ENCODE data around the gene GPD1L.
"Not testable (repeated sequence)": the region's sequence is repeated elsewhere in the genome, so short reads cannot be mapped to it uniquely, and the experiment has no call there.

Gene GPD1L

DNA sequence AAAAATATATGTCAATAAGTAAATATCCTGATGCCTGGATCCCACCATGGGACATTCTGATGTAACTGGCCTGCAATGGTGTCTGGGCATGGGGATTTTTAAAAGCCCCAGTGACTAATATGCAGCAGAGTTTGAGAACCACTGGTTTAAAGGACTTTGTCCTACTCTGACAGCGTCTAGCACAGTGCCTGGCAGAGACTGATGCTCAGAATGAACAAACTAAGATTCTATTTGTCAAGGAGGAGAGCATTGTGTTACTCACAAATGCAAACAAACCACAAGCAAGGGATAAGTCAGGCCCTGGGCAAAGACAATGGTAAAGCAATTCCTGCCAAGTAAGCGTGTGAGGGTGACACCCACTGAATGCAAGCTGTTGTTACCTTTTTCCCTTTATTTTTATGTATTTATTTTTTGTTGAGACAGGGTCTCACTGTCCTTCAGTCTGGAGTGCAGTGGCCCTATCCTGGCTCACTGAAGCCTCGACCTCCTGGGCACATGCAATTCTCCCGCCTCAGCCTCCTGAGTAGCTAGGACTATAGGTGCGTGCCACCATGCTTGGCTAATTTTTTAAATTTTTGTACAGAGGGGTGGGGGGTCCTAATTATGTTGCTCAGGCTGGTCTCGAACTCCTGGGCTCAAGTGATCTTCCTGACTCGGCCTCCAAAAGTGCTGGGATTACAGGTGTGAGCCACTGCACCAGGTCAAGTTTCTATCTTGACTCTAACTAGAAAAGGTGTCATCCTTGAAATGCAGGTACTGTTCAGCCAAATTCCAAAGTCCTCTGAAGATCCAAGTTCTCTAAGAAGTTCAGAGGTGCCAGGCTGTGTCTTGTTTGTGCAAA lies 909 bp upstream of the GPD1L start:
- DNase-seq, result no peak

DNA sequence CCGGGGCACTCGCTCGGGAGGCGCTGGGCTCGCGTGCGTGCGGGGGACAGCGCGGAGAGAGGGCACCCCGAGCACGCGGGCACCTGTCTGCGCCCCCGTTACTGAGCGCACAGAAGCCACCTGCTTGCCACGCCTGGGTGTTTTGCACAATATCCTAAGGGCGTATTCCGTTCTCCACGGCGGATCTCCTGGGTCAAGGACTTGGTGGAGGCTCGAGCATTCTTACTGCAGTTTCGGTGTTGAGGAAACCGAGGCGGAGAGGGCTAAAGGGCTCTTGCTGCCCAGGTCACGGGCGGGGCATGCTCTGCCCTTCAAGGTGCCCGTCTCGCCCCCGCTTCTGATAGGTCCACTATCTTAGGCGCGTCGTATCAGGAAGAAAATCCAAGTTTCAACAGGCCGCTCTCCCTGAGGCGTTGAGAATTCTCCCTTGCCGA lies 526 bp downstream of the GPD1L start:
- DNase-seq, result peak in 17 of 58 donors; percentile 14 to 59 (median 40)

DNA sequence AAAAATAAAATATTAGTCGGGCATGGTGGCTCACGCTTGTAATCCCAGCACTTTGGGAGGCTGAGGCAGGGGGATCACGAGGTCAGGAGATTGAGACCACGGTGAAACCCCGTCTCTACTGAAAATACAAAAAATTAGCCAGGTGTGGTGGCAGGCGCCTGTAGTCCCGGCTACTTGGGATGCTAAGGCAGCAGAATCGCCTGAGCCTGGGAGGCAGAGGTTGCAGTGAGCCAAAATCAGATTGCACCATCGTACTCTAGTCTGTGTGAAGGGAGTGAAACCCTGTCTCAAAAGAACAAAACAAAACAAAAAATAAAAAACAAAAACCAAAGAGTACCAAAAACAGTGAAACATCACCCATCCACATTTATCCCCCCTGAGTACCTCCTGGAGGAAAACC lies 1.8 kb downstream of the GPD1L start:
- not testable (repeated sequence) for DNase-seq

DNA sequence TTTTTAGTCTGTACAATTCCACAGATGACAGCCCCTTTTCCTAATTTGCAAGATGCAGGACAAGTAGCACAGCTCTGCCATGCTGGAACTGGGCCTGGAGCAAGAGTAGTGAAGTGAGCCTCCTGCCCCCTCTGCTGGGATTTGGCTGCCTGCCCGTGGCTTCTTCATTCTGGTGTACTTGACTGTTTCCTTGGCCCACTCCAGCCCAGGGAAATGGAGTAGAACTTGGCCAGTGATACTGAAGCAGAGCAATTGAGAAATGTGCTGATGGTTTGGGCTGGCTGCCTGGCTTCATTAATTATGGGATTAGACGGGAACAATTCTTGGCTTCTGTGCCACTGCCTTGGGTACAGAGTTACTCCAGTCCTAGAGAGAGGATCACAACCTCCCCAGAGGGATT lies 2.8 kb downstream of the GPD1L start:
- DNase-seq, result peak; percentile 11 to 95 (median 80)

DNA sequence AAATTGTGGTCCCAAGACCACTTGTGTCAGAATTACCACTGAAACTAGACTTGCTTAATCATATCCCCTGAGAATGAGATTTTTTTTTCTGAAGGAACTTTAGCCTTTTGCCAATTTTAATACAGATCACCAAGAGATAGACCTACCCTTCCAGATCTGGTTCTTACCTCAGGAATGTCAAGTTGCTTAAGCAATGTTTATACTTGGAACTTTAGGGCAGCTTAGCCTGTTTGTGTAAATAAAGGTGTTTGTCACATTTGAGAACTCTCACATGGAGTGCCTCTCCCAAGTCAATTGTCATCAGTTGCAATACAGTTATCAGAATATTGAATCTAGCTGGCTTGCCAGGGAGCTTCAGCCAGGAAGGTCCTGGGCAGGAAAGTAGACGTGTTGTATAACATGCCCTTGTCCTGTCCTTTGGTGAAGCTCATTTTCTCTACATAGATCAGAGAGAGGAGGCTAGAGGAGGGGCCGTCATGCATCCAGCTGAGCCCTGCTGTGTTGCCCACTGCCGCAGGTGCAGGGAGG lies 3.9 kb downstream of the GPD1L start:
- DNase-seq, result no peak

DNA sequence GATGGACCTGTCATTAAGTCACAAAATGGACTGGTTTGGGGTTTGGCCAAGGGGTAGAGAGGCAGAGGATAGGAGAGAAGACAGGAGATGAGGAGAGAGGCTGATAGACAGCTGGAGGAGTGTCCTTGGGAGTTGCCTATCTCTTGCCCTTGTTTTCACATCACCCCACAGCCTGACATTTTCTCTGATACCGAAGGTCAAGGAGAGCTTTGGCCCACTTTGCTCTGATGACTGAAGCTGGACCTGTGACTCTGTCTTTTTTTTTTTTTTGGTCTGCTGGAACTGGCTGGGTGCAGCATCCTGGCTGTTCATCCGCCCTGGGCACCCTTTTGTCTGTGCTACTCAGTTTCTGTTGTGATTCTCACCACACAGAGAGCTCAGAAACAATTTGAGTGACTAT lies 5.1 kb downstream of the GPD1L start:
- DNase-seq, result no peak

DNA sequence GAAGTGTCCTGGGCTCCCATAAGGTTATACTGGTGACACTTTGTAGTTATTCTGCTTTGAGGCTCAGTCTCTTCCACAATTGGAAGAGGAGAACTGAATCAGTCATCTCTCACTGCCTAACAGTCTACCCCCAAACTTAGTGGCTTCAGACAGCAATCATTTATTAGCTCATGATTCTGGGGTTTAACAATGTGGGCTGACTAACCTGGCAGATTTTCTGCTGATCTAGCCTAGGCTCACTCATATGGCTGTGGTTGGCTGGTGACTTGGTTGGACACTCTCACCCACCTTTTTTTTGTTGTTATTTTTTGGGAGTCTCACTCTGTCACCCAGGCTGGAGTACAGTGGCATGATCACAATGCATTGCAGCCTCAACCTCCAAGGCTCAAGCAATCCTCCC lies 7.1 kb downstream of the GPD1L start:
- no peak for DNase-seq

DNA sequence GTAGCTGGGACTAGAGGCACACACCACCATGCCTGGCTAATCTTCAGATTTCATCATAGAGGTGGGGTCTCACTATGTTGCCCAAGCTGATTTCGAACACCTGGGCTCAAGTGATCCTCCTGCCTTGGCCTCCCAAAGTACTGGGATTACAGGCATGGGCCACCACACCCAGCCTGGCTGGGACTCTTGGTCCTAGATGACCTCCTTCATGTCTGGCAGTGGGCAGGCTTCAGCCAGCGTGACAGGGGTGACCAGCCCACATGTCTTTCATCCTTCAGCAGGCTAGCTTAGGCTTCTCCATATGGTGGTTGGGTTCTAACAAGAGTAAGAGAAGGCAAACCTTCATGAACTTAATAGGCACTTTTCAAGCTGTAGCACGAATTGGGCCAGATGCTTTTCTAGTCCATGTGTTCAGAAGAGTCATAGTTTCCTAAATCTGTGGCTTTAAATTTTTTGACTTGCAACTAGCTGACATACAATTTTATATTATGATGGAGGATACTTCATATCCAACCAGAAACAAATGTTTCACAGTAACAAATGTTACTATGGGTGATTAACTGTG lies 7.6 kb downstream of the GPD1L start:
- DNase-seq, result no peak

DNA sequence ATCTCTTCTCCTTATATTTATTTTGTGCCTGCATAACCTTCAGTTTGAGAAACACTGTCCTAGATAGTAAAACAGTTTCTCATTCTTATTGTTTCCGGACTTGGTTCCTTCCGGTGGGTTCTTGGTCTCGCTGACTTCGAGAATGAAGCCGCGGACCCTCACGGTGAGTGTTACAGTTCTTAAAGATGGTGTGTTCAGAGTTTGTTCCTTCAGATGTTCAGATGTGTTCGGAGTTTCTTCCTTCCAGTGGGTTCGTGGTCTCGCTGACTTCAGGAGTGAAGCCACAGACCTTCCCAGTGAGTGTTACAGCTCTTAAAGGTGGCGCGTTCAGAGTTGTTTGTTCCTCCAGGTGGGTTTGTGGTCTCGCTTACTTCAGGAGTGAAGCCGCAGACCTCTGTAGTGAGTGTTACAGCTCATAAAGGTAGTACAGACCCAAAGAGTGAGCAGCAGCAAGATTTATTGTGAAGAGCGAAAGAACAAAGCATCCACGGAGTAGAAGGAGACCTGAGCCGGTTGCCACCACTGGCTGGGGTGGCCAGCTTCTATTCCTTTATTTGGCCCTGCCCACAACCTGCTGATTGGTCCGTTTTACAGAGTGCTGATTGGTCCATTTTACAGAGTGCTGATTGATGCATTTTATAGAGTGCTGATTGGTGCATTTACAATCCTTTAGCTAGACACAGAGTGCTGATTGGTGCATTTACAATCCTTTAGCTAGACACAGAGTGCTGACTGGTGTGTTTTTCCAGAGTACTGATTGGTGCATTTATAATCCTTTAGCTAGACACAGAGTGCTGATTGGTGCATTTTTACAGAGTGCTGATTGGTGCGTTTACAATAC lies 8.3 kb downstream of the GPD1L start:
- not testable (repeated sequence) for DNase-seq

DNA sequence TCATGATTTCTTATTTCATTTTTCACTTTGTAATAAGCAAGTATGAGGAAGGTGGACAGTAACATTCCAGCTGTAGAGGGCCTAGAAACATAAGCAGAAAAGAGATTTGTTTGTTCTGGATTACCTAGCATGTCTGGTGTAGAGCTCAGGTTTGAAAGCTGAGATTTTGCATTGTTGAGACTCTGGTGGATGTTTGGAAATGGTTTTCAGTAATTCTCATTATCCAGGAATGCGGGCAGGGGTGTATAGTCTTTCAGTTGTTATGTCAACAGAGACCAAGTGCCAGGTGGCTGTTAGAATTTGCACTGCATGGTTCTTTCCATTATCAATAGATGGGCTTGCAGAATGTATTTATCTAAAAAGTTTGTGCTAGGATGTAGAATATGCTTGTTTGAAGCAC lies 10.9 kb downstream of the GPD1L start:
- DNase-seq, result no peak

DNA sequence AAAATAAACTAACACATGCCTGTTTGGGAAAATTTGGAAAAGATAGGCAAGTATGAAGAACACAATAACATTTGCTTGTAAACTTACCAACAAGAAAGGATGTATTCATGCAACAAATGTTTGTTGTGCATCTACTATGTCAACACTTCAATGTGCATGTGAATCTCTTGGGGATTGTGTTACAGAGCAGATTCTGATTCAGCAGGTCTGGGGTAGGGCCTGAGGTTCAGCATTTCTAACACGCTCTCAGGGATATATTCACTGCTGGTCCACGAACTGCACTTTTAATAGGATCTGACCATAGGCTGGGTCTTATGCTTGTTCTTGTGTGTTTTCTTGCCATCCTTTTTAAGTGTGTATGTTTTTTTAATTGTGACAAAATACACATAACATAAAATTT lies 11.8 kb downstream of the GPD1L start:
- DNase-seq, result no peak

DNA sequence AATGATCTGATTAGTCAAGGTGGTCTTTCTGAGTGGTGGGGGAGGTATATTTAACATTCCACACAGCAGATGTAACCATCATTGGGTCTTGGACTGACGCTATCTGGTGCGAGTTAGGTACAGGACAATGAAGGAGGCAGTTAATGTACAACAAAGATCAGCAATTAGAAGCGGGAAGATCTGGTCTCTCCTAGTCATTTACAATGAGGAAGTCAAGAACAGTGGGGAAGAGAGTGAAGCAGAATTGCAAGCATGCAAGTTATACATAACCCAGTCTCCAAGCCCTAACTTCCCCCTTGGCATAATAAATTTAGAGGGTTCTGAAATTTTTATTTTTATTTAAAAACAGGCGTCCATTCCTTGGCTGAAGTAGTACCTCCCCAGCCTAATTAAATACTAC lies 14.1 kb downstream of the GPD1L start:
- DNase-seq, result no peak

DNA sequence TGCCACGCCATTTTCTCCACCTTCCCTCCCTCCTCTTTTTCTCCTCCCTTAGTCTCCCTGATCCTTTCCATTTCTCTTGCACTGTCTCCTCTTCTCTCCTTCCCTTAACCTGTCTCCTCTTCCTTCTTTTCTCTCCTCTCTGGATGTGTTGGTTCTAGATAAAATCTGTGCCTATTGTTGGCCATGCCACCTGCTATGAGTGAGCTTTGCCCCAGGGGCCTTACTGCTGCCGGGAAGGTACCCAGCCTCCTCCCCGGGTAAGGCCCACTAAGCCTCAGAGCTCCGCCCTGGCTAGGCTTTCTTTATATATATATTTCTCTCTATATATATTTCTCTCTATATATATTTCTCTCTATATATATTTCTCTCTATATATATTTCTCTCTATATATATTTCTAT lies 14.7 kb downstream of the GPD1L start:
- DNase-seq, result no peak

DNA sequence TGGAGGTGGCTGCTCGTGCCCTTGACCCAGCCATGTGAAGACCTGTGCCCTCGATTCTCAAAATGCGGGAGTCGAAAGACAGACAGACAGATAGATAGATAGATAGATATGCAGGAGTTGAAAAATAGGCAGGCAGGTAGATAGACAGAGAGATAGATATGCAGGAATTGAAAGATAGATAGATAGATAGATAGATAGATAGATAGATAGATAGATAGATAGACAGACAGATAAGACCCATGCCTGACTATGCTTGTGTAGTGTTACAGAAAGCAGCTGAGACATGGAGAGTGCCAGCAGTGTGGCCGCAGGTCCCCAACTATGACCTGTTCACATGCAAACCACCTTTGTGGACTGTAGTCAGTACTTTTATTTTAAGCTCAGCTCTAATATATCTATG lies 17.2 kb downstream of the GPD1L start:
- DNase-seq, result no peak

DNA sequence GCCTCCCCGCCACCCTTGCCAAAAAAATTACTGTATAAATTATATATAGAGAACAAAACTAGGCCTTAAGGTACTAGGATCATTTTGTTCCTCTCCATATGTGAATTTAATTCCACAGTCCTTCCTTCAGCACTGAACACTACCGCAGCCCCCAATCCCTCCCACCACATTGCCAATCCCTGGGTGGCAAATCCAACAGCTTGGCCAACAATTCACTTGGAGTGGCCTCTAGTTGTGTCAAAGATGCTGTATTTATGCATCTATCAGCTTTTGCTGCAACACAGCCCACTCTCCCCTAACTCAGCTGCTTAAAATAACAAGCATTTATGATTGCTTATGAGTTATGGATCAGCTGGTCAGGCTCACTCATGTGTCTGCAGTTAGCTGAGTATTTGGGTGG lies 18.6 kb downstream of the GPD1L start:
- DNase-seq, result peak in 19 of 58 donors; percentile 6 to 74 (median 33)

DNA sequence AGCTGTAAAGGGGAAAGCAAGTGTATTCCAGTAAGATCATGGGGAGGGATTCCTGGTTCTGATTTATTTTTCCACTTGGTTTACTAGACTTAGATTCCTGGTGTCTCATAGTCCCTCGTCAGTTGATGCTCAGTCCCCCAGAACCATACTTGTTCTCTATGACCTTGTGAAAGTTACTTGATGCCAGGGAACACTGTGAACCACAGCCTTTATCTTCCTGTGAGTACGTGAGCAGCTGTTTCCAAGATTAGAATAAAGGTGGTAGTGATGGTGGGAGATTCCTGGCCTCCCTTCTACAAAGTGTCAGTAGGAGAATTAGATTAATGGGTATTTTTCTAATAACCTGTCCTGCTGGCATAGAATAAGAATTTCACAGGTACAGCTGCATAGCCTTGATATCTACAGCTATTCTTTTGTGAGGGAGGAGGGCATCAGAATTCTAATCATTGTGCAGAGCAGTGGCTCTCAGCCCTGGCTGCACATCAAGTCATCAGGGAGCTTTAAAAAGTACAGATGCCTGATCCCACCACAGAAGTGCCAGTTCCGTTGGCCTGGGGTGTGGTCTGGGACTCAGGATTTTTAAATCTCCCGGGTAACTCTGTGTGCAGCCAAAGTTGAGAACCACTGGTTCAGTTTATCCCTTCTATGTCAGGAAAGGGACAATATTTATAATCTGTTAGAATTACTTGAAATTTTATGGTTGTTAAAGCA lies 20.0 kb downstream of the GPD1L start:
- DNase-seq, result no peak

DNA sequence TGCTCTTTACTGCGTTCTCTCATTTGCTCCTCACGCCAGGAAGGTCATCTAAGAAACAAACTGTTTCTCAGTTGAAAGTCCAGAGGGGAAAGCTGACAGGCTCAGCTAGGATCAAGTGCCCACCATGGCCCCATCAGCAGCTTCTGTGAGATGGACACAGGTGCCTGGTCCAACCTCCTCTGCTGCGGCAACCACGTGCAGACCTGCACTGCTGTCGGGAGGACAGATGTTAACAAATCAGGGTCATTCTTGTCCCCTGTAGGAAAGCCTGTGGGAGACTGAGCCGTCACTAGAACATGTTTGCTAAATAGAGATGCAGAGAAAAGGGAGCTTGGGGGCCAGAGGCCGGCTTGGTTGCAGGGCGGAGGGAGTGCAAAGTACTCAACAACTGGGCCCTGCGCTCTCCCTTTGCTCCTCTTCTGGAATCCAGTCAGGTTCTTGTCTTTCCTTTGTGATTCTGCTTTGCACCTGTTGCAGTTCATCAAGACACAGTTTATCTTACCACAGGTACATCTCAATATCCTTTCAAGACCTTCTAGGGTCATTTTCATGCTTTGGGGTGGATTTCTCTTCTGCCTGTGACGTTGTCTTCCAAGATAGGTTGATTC lies 20.9 kb downstream of the GPD1L start:
- no peak for DNase-seq

DNA sequence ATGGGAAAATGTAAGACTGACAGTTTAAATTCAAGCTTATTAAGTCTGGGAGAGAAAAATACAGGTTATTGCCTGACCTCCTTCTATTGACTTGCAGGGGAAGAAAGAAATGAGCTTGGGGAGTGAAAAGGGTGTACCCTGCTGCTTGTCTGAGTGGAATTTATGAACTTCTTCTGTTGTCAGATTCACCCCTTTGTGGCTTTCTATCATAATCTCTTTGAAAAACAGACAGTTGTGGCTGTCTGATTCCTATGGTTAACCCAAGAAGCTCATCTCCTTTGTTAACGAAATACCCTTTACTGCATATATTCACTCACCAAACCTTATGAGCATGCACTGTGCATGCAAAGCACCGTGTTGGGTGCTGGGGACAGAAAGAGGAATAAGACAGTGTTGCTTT lies 22.5 kb downstream of the GPD1L start:
- DNase-seq, result no peak

DNA sequence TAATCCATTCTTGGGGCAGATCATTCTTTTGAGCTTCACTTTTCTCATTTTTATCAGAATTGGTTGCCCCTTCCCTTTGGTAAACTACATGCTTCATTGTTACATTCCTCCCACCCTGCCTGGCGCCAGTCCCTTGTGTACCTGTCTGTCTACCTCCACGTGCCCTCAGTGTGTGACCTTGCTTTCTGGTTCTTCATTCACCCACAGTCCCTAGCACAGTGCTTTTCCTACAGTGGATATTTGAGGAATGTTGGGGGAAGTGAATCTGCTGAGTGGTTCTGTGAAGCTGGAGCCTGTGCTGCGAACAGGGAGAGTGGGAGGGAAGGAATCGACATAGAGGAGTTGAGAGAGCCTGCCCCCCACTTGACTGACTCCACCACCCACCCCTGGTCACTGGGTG lies 23.4 kb downstream of the GPD1L start:
- DNase-seq, result no peak

DNA sequence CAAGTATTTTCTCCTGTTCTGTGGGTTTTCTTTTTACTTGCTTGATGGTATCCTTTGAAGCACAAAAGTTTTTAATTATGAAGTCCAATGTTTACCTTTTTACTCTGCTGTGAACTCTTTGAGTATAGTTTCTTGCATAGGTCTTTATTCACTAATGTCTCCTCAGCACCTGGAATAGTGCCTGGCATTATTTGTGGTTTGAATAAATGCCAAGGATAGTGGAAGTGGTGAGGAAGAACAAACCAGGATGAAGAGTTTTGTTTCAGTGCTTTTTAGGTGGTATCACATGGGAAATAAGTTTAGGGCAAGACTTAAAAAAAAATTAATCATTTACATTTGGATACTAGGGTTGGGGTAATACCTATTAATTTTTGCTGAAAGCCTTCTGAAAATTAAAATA lies 25.7 kb downstream of the GPD1L start:
- no peak for DNase-seq

DNA sequence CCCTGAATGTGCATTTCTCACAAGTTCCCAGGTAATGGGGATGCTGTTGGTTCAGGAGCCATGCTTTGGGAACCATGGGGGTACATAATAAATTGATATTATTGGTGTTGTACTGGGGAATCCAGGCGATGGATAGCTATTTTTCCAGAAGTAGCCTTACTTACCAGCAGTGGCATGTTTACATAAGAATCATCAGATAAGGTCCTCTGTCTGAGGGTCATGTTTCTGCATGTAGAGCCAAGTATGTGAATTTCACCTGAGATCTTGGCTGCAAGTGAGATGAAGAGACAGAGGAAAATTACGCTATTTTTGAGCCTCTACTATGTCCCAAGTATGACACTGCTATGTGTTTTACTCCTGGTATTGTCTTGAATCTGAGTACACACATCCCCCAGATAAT lies 26.3 kb downstream of the GPD1L start:
- DNase-seq, result no peak
